Lower leg skin (tissue), 4 donors: ENCODE results near the gene SLC43A1. TPM values are rescaled to one million over a fixed set of nuclear protein-coding genes. Genes with fewer than 3 reads are reported as not detected.
"Not testable (repeated sequence)": the region's sequence is repeated elsewhere in the genome, so short reads cannot be mapped to it uniquely, and the experiment has no call there.

ENCODE experiments used
- DNase-seq, 2 donors: peaks; one replicate each; pipeline ENCODE4 v3.0.0-alpha.2; 2019; ENCODE audit warnings: low spot score in 2 of 2
- H3K4me3 ChIP-seq: fragments of 200-600 bp; sonication (generic); 2 replicates; pipeline ENCODE4 v1.5.1; 2017; ENCODE audit warnings: mild to moderate bottlenecking, low read depth; ENCODE audit not compliant: poor library complexity, severe bottlenecking
- CTCF ChIP-seq, 3 donors: fragments of 450-650 bp; IDR thresholded peaks; one replicate each; pipeline ENCODE4 v1.5.1; 2016; ENCODE audit warnings: antibody characterized with exemption in 3 of 3, mild to moderate bottlenecking in 3 of 3, moderate library complexity in 2 of 3
- POLR2A ChIP-seq, 2 donors: fragments of 450-650 bp; IDR thresholded peaks; one replicate each; pipeline ENCODE4 v1.6.1; 2016 to 2017; ENCODE audit warnings: antibody characterized with exemption in 2 of 2, mild to moderate bottlenecking in 1 of 2, moderate library complexity in 1 of 2
- WGBS, 2 donors: methylation state at CpG; one replicate each; pipeline ENCODE4 v1.1.5; 2018; 5-methylcytosine and 5-hydroxymethylcytosine counted together
- intact Hi-C: fragments of 100-400 bp; cut with DNase I; formaldehyde crosslinking; loops from one replicate; pipeline ENCODE4 v1.15.0; 2023; ENCODE audit warnings: low total_unique reads
- total RNA-seq, 4 donors: library from RNA; depleted of rRNA; stranded (reverse); fragments of >200 nt; gene quantifications; one replicate each; pipeline ENCODE4 v1.1.0, GENCODE V29; 2016

Gene SLC43A1
- total RNA-seq, 4 donors from 2014 or later: 15.9 to 20.2 (median 18.3) TPM

- 83 to 92% methylated on average over 6 of the region's 6 CpGs for WGBS, 2 donors
- intact Hi-C loops: no loop called here
- TF ChIP-seq POLR2A (IDR thresholded peaks at IDR 0.05) (no peak), CTCF (IDR thresholded peaks at IDR 0.05) (no peak)
- no peak for DNase-seq
- no peak overlapping the region for H3K4me3 ChIP-seq
Observed at GRCh38 chr11:57544566-57544965, 29.1 kb upstream of the SLC43A1 start.

GRCh38 chr11:57543593-57543992 is 28.1 kb upstream of the SLC43A1 start:
- DNase-seq: no peak
- TF ChIP-seq POLR2A (IDR thresholded peaks at IDR 0.05) (no peak), CTCF (IDR thresholded peaks at IDR 0.05) (no peak)
- 22 to 38% methylated on average over 6 of the region's 6 CpGs for WGBS, 2 donors
- no peak overlapping the region for H3K4me3 ChIP-seq
- intact Hi-C loops: no loop called here

- TF ChIP-seq POLR2A (IDR thresholded peaks at IDR 0.05): no peak
- TF ChIP-seq CTCF (IDR thresholded peaks at IDR 0.05): no peak
- intact Hi-C loops: no loop called here
- no peak for DNase-seq
- 67 to 79% methylated on average over 4 of the region's 4 CpGs for WGBS, 2 donors
- no peak overlapping the region for H3K4me3 ChIP-seq
Observed at GRCh38 chr11:57542582-57542981, 27.1 kb upstream of the SLC43A1 start.

- TF ChIP-seq POLR2A (IDR thresholded peaks at IDR 0.05): no peak
- no peak for TF ChIP-seq CTCF (IDR thresholded peaks at IDR 0.05)
- no peak overlapping the region for H3K4me3 ChIP-seq
- intact Hi-C loops: no loop called here
- no peak for DNase-seq
- WGBS, 2 donors: 82 to 87% methylated on average over 5 of the region's 5 CpGs
Observed at GRCh38 chr11:57541169-57541568, 25.7 kb upstream of the SLC43A1 start.

GRCh38 chr11:57539342-57539741 is 23.8 kb upstream of the SLC43A1 start:
- intact Hi-C loops: no loop called here
- no peak for DNase-seq
- WGBS, 2 donors: 62 to 75% methylated on average over 1 of the region's 1 CpG
- H3K4me3 ChIP-seq: no peak overlapping the region
- TF ChIP-seq CTCF (IDR thresholded peaks at IDR 0.05) (no peak), POLR2A (IDR thresholded peaks at IDR 0.05) (no peak)

- TF ChIP-seq POLR2A (IDR thresholded peaks at IDR 0.05): no peak
- no peak for TF ChIP-seq CTCF (IDR thresholded peaks at IDR 0.05)
- DNase-seq: no peak
- no peak within 1 kb of the TSS for H3K4me3 ChIP-seq
- WGBS, 2 donors: 69 to 82% methylated on average over 14 of the region's 14 CpGs
- intact Hi-C loops: no loop called here
Observed at GRCh38 chr11:57536947-57537619, 21.6 kb upstream of the SLC43A1 start, which contains the start of gene SMTNL1. Gene SMTNL1 (plus strand): TSS chr11:57537595. CDS start chr11:57542643, 5,048 bp downstream.

- H3K4me3 ChIP-seq, intact Hi-C loops, DNase-seq: not testable (repeated sequence)
- WGBS, 2 donors: 94 to 98% methylated on average over 7 of the region's 7 CpGs
Observed at GRCh38 chr11:57534449-57534848, 18.9 kb upstream of the SLC43A1 start.
